ENCODE measurements around the gene DIPK2A.

DNA sequence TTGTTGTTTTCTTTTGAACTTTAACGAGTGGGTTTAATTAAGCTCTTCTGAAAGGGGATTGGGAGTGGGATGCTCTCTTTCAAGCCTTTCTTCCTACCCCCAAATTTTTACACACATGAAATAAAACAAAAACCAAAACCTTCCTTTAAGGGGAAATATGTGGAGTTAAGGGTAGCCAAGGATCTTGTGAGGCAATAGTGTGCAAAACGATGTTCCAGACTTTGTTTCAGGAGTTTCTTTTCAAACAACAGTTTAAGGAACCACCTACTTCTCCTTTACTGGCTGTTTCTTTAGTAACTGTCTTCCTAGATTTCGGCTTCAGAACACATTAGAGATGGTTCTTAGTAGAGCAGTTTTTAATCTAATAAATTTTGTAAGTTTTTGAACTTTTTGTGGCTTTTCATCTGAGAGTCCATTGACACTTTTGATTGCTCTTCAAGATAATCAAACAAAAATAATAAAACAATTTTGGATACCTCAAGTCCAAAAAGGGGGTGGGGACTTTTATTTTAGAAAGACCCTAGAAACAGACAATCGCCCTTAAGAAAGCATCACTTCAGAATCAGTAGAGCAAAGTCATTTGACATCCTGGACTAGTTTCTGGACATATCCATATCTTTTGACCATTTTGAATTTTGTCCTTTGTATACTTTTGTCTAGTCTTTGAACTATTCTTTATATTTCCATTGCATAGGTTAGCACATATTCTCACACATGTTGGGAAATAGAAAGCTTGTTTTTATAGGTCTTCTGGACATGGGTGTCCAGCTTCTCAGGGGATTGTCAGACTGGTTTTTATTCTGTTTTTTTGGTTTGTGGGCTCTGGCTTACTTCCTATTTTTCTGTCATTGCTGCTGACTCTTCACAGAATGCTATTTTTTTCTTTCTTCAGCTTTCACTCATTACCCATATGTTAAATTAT is 6.0 kb downstream of the DIPK2A start:
- no peak for TF ChIP-seq POLR2AphosphoS5 (IDR thresholded peaks at IDR 0.05; ENCODE audit: insufficient read depth, low read depth, low read length)
- TF ChIP-seq, protein P1, sequence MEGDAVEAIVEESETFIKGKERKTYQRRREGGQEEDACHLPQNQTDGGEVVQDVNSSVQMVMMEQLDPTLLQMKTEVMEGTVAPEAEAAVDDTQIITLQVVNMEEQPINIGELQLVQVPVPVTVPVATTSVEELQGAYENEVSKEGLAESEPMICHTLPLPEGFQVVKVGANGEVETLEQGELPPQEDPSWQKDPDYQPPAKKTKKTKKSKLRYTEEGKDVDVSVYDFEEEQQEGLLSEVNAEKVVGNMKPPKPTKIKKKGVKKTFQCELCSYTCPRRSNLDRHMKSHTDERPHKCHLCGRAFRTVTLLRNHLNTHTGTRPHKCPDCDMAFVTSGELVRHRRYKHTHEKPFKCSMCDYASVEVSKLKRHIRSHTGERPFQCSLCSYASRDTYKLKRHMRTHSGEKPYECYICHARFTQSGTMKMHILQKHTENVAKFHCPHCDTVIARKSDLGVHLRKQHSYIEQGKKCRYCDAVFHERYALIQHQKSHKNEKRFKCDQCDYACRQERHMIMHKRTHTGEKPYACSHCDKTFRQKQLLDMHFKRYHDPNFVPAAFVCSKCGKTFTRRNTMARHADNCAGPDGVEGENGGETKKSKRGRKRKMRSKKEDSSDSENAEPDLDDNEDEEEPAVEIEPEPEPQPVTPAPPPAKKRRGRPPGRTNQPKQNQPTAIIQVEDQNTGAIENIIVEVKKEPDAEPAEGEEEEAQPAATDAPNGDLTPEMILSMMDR (IDR thresholded peaks at IDR 0.05; ENCODE audit: extremely low read depth in 1 of 2, insufficient read depth in 1 of 2, low read depth in 1 of 2, low read length in 2 of 2), result no peak
- TF ChIP-seq POLR2A (IDR thresholded peaks at IDR 0.05; ENCODE audit: low read depth, low read length), result no peak
- TF ChIP-seq EZH2 (IDR thresholded peaks at IDR 0.05; ENCODE audit: borderline replicate concordance, low read depth, low read length, severe bottlenecking), result no peak
- TF ChIP-seq FOS (IDR thresholded peaks at IDR 0.05; ENCODE audit: borderline replicate concordance, insufficient read depth, low read length), result no peak
- TF ChIP-seq GATA2 (IDR thresholded peaks at IDR 0.05; ENCODE audit: insufficient read depth, insufficient read length, low read depth, low read length), result no peak
- TF ChIP-seq MYC (IDR thresholded peaks at IDR 0.05; ENCODE audit: low read depth, low read length), result no peak
